Karpas-422 (cell line): Measurements from ENCODE around the gene SLC35G6. TPM values are rescaled to one million over a fixed set of nuclear protein-coding genes. Genes with fewer than 3 reads are reported as not detected.
A peak's percentile ranks its signal among the peaks of the same experiment; 100 is the strongest.
"Not testable (repeated sequence)": the region's sequence is repeated elsewhere in the genome, so short reads cannot be mapped to it uniquely, and the experiment has no call there.

Source experiments
- DNase-seq: peaks from one replicate; pipeline ENCODE4 v3.0.0-alpha.2; 2015
- H2AFZ ChIP-seq: fragments of 200-600 bp; sonication (generic); 2 replicates; pipeline ENCODE4 v1.6.1; 2014; ENCODE audit warnings: antibody characterized with exemption, low read length, mixed read lengths
- H3K27ac ChIP-seq: fragments of 200-600 bp; sonication (generic); 2 replicates; pipeline ENCODE4 v1.5.1; 2014; ENCODE audit warnings: mild to moderate bottlenecking, low read length, moderate library complexity
- H3K27me3 ChIP-seq: fragments of 200-600 bp; sonication (generic); 2 replicates; pipeline ENCODE4 v1.6.1; 2014; ENCODE audit warnings: low read length, mixed read lengths
- H3K36me3 ChIP-seq: fragments of 200-600 bp; sonication (generic); 2 replicates; pipeline ENCODE4 v1.6.1; 2014; ENCODE audit warnings: low read length, mixed read lengths; ENCODE audit not compliant: insufficient read depth
- H3K4me1 ChIP-seq: fragments of 200-600 bp; sonication (generic); 2 replicates; pipeline ENCODE4 v1.6.1; 2014; ENCODE audit warnings: mild to moderate bottlenecking, low read length, mixed read lengths
- H3K4me2 ChIP-seq: fragments of 200-600 bp; sonication (generic); 2 replicates; pipeline ENCODE4 v1.6.1; 2014; ENCODE audit warnings: low read length, low read depth, mild to moderate bottlenecking; ENCODE audit not compliant: poor library complexity, severe bottlenecking
- H3K4me3 ChIP-seq: fragments of 200-600 bp; sonication (generic); 2 replicates; pipeline ENCODE4 v1.5.1; 2014; ENCODE audit warnings: mild to moderate bottlenecking, antibody characterized with exemption, low read length, mixed read lengths
- H3K79me2 ChIP-seq: fragments of 200-600 bp; sonication (generic); 2 replicates; pipeline ENCODE4 v1.6.1; 2014; ENCODE audit warnings: mild to moderate bottlenecking, low read length, mixed read lengths
- H3K9ac ChIP-seq: fragments of 200-600 bp; sonication (generic); 2 replicates; pipeline ENCODE4 v1.6.0; 2014; ENCODE audit warnings: low read length
- H3K9me2 ChIP-seq: fragments of 200-600 bp; sonication (generic), shearing (Covaris generic); replicated peaks from 2 replicates; pipeline ENCODE4 v1.6.0; 2014; ENCODE audit warnings: mild to moderate bottlenecking, low read length, moderate library complexity; ENCODE audit not compliant: insufficient read depth
- H3K9me3 ChIP-seq: fragments of 300-700, 200-600 bp; sonication (generic); 2 replicates; pipeline ENCODE4 v1.6.1; 2014; ENCODE audit warnings: low read length, mixed read lengths
- H4K20me1 ChIP-seq: fragments of 200-600 bp; sonication (generic); 2 replicates; pipeline ENCODE4 v1.6.1; 2014; ENCODE audit warnings: mild to moderate bottlenecking, antibody characterized with exemption, low read length, low read depth; ENCODE audit not compliant: insufficient read depth
- total RNA-seq: library from RNA; depleted of rRNA; stranded (reverse); fragments of >200 nt; shearing (Covaris generic); gene quantifications from 2 replicates; pipeline ENCODE4 v1.2.3, GENCODE V29; 2014; ENCODE audit warnings: low replicate concordance

Gene SLC35G6
- total RNA-seq, 1 experiment from 2014 or later = not detected

DNA sequence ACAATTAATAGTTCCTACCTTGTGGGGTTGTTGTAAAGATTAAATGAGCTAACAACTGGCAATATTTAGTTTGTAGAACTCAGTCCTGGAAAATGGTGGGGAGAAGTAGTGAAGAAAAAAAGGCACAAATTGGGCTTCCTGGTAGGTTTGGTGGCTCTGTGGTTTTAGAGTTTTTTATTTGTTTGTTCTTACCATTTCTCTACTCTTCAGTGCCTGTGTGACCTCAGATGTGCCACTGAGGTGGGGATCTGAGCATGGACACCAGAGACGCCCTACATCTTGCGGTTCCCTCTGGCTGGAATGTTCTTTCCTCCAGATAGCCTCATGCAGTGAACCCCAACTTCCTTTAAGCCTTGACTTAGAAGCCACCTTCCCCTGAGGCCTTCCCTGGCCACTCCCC, 9.5 kb upstream of the SLC35G6 start:
- H3K9me2 ChIP-seq = no peaks in the 10 kb centered on the region
- no peaks in the 10 kb centered on the region for H3K79me2 ChIP-seq
- no peak overlapping the region for H2AFZ ChIP-seq
- H3K4me3 ChIP-seq = no peak overlapping the region
- H3K27me3 ChIP-seq = no peaks in the 10 kb centered on the region
- no peaks in the 10 kb centered on the region for H3K36me3 ChIP-seq
- DNase-seq = no peak
- H4K20me1 ChIP-seq = no peaks in the 10 kb centered on the region
- no peak overlapping the region for H3K4me2 ChIP-seq
- no peaks in the 10 kb centered on the region for H3K9me3 ChIP-seq
- no peak overlapping the region for H3K9ac ChIP-seq
- H3K27ac ChIP-seq = no peak overlapping the region
- H3K4me1 ChIP-seq = peaks cover 13% of the 10 kb centered on the region

DNA sequence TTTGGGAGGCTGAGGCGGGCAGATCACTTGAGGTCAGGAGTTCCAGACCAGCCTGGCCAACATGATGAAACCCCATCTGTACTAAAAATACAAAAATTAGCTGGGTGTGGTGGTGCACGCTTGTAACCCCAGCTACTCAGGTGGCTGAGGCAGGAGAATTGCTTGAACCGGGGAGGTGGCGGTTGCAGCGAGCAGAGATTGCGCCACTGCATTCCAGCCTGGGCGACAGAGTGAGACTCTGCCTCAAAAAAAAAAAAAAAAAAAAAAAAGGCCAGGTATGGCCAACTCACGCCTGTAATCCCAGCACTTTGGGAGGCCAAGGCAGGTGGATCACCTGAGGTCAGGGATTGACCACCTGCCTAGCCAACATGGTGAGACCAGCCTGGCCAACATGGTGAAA, 6.5 kb upstream of the SLC35G6 start:
- not testable (repeated sequence) for H3K9ac ChIP-seq, H3K27ac ChIP-seq, H2AFZ ChIP-seq, H3K4me2 ChIP-seq, H3K36me3 ChIP-seq, H3K9me2 ChIP-seq, H3K4me3 ChIP-seq, H3K9me3 ChIP-seq, H3K79me2 ChIP-seq, DNase-seq, H3K27me3 ChIP-seq
- H4K20me1 ChIP-seq = peaks cover 14% of the 10 kb centered on the region; the same call in 1 of the 2 replicates
- peaks cover 14% of the 10 kb centered on the region for H3K4me1 ChIP-seq

DNA sequence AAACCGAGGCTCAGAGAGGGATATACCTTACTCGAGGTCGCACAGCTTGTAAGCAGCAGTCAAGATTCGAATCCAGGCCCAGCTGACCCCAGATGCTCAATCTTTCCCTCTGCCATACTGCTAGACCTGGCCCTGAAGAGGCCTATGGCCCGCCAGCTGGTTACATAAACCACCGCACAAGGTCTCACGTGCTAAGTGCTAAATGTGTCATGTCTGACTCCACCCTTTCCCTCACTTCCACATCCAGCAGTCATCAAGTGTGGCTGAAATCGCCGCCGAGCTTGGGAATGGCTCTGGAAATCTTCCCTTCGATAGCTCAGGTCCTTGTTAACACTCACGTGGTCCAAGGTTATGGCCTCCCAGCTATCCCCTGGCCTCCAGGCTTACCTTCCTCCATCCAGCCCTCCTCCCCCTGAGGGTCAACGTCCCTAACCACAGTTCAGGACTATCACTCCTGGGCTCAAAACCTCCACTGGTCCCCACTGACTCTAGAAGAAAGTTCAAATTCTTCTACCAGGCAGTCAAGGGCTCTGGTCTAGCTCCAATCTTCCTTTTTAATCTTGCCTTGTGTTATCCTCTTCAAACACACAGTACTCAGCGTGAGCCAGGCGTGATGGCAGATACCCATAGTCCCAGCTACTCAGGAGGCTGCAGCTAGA, 5.4 kb upstream of the SLC35G6 start:
- Histone ChIP-seq H3K4me2 (no peak overlapping the region), H3K9ac (no peak overlapping the region)

DNA sequence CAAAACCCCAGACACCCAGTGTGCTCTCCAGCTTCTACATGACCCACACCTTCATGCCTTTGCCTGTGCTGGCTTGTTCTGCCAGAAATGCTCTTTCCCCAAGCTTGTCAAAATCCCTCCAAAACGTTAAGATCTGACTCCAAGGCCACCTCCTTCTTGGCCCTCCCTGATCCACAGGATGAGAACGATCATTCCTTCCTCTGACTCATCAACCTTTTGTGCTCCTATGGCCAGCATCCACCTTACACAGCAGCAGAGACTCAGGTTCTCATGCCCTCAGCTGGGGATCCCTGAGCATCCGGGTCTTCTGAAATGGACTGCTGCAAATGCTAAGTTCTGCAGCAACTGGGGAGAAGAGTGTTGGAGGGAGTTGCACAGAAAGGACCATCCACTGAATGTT, 4.8 kb upstream of the SLC35G6 start:
- H3K4me1 ChIP-seq = peaks cover 18% of the 10 kb centered on the region
- no peaks in the 10 kb centered on the region for H3K36me3 ChIP-seq
- peaks cover 6% of the 10 kb centered on the region; the same call in 1 of the 2 replicates for H3K79me2 ChIP-seq
- H3K27me3 ChIP-seq = no peaks in the 10 kb centered on the region
- no peak for DNase-seq
- no peaks in the 10 kb centered on the region for H3K9me3 ChIP-seq
- H4K20me1 ChIP-seq = peaks cover 14% of the 10 kb centered on the region; the same call in 1 of the 2 replicates
- H2AFZ ChIP-seq = no peak overlapping the region
- H3K4me3 ChIP-seq = no peak overlapping the region
- no peak overlapping the region for H3K27ac ChIP-seq
- no peak overlapping the region for H3K4me2 ChIP-seq
- no peaks in the 10 kb centered on the region for H3K9me2 ChIP-seq
- H3K9ac ChIP-seq = 0 out of 2 replicates have a peak overlapping the region, but pooled peaks have one; percentile 9

More for the DNA sequence above, 5.4 kb upstream of the SLC35G6 start:
- no peak overlapping the region for H2AFZ ChIP-seq
- H3K27ac ChIP-seq = no peak overlapping the region
- no peak overlapping the region for H3K4me3 ChIP-seq
- peaks cover 14% of the 10 kb centered on the region; the same call in 1 of the 2 replicates for H4K20me1 ChIP-seq
- peaks cover 18% of the 10 kb centered on the region for H3K4me1 ChIP-seq
- H3K79me2 ChIP-seq = peaks cover 6% of the 10 kb centered on the region; the same call in 1 of the 2 replicates
- H3K9me3 ChIP-seq = no peaks in the 10 kb centered on the region
- no peak for DNase-seq
- H3K36me3 ChIP-seq = no peaks in the 10 kb centered on the region
- no peaks in the 10 kb centered on the region for H3K9me2 ChIP-seq
- no peaks in the 10 kb centered on the region for H3K27me3 ChIP-seq

DNA sequence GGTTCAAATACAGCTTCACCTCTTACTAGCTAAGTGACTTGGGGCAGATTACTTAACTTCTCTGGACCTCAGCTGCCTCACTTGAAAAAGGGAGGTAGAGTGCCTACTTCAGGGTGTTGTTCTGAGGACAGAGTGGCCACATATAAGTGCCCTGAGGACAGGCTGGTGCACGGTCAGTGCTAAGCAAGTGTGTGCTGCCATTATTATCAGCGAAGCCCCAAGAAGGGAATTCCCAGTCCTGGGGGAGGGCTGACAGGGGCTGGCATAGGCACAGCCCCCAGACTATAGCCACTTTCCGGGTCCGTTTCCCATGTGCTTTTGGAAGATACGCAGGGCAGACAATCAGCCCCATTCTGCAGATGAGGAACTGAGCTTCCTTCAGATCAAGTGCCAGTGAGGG, 4.3 kb upstream of the SLC35G6 start:
- H3K36me3 ChIP-seq = no peaks in the 10 kb centered on the region
- no peak overlapping the region for H3K9ac ChIP-seq
- H3K9me2 ChIP-seq = no peaks in the 10 kb centered on the region
- no peaks in the 10 kb centered on the region for H3K9me3 ChIP-seq
- H3K4me1 ChIP-seq = peaks cover 18% of the 10 kb centered on the region
- H3K79me2 ChIP-seq = peaks cover 6% of the 10 kb centered on the region; the same call in 1 of the 2 replicates
- H4K20me1 ChIP-seq = peaks cover 14% of the 10 kb centered on the region; the same call in 1 of the 2 replicates
- no peak overlapping the region for H2AFZ ChIP-seq
- no peak overlapping the region for H3K27ac ChIP-seq
- DNase-seq = no peak
- no peak overlapping the region for H3K4me2 ChIP-seq
- H3K27me3 ChIP-seq = no peaks in the 10 kb centered on the region
- H3K4me3 ChIP-seq = no peak overlapping the region

DNA sequence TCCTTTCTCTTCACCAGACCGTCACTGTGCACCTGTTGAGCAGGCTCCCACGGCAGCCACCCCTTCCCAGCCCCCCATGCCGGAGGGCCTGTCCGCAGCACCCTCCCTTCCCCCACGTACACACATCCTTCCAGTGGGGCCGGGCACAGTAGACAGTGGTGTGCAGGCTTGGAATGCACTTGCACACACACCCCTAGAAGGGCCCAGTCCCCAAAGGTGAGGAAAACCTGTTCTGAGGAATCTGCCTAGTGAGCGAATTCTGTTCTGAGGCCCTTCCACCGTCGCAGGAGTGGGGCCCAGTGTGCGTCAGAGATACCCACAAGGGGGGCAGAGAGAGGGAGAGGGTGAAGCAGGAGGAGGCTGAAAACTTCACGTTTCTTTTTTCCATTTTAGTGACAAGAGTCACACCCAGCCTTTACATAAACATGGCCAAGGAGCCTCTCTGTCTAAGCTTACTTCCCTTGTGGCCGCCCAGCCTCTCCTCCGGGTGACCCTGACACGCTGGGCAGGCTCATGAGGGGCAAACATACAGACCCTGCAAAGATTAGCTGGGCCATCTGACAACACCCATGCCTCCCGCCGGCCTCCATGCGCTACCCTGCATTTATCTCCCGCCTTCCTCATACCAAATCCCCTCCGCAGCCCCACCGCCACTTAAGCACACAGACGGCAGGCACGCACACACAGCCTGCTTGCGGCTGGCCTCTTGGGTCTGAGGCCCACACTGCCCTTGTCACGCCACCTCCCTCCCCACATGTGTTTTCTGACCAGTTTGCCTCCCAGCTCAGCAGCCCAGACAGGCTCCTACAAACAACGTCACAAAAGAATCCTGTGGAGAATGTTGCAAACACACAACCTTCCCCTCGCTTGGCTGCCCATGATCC, 3.6 kb upstream of the SLC35G6 start:
- no peak overlapping the region for H2AFZ ChIP-seq
- no peak for DNase-seq
- H3K79me2 ChIP-seq = peaks cover 6% of the 10 kb centered on the region; the same call in 1 of the 2 replicates

DNA sequence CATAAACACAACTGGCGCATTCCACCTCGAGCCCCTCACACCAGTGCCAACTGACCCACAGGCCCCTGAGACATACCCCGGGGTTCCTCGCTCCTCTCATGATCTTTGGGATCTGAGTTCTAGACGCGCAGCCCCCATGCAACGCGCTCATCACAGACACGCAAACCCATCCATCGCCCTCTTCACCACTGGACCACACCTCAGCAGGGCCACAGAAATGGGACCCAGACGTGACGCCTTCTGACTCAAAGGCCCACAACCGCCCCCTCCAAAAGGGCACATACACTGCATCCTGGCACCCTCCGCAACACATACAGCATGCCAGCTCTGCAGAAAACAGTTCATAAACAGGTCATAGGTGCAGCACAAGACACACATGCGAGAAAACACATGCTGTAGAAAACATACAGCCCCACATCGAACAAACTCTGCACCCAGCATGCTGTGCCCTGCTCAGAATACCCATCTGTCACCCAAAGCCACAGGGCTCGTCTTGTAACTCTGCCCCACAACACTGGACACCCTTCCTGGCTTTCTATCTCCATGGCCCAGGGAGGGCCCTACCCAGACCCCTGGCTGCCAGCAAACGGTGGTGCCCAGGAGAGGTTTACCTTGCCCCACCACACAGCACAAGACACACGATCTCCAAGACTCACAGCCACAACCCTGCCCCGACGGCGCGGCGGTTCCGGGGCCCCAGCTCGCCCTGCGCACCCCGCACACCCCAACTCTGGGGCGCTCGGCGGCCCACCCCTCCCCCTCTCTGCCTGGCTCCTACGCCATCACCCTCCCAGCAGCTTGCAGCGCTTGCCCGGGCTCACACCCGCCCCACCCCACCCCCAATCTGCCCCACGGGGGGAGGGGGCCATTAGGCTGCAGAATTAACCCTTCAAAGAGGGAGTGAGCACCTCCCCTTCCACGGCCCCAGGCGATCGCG, 2.7 kb upstream of the SLC35G6 start:
- H4K20me1 ChIP-seq = peaks cover 14% of the 10 kb centered on the region; the same call in 1 of the 2 replicates
- peak overlapping the region; percentile 78; the same call in 1 of the 2 replicates for H2AFZ ChIP-seq
- DNase-seq = peak; percentile 71
- H3K4me1 ChIP-seq = peaks cover 26% of the 10 kb centered on the region
- no peaks in the 10 kb centered on the region for H3K9me3 ChIP-seq
- peak overlapping the region; percentile 85 for H3K4me2 ChIP-seq
- no peak overlapping the region for H3K27ac ChIP-seq
- no peaks in the 10 kb centered on the region for H3K27me3 ChIP-seq
- peaks cover 6% of the 10 kb centered on the region; the same call in 1 of the 2 replicates for H3K79me2 ChIP-seq
- H3K9me2 ChIP-seq = no peaks in the 10 kb centered on the region
- H3K9ac ChIP-seq = peak overlapping the region; percentile 88
- H3K36me3 ChIP-seq = no peaks in the 10 kb centered on the region
- H3K4me3 ChIP-seq = peak overlapping the region; percentile 84

More for the DNA sequence above, 3.6 kb upstream of the SLC35G6 start:
- peak overlapping the region; percentile 85 for H3K4me2 ChIP-seq
- no peak overlapping the region for H3K27ac ChIP-seq
- no peaks in the 10 kb centered on the region for H3K9me2 ChIP-seq
- no peak overlapping the region for H3K4me3 ChIP-seq
- H3K4me1 ChIP-seq = peaks cover 18% of the 10 kb centered on the region
- no peaks in the 10 kb centered on the region for H3K27me3 ChIP-seq
- no peak overlapping the region for H3K9ac ChIP-seq
- H4K20me1 ChIP-seq = peaks cover 14% of the 10 kb centered on the region; the same call in 1 of the 2 replicates
- no peaks in the 10 kb centered on the region for H3K36me3 ChIP-seq
- no peaks in the 10 kb centered on the region for H3K9me3 ChIP-seq
